GM19397 (cell line): ENCODE data around the gene EXOC6.
"Not testable (repeated sequence)": the region's sequence is repeated elsewhere in the genome, so short reads cannot be mapped to it uniquely, and the experiment has no call there.

ENCODE experiments used
- ATAC-seq: cut with Tn5 transposase; IDR thresholded peaks from one replicate; pipeline ENCODE4 v1.9.1; 2021; ENCODE audit warnings: mild to moderate bottlenecking, moderate library complexity; ENCODE audit not compliant: unreplicated experiment

EXOC6 gene

DNA sequence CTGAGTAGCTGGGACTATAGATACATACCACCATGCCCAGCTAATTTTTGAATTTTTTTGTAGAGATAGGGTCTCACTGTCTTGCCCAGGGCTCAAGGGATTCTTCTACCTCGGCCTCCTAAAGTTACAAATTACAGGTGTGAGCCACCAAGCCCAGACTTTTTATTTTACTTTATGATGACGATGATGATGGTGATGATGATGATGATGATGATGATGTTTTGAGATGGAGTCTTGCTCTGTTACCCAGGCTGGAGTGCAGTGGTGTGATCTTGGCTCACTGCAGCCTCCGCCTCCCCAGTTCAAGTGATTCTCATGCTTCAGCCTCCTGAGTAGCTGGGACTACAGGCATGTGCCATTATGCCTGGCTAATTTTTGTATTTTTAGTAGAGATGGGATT lies 252.8 kb downstream of the EXOC6 start:
- not testable (repeated sequence) for ATAC-seq

GRCh38 chr10:93103953-93104352 lies 255.6 kb downstream of the EXOC6 start:
- no peak for ATAC-seq

DNA sequence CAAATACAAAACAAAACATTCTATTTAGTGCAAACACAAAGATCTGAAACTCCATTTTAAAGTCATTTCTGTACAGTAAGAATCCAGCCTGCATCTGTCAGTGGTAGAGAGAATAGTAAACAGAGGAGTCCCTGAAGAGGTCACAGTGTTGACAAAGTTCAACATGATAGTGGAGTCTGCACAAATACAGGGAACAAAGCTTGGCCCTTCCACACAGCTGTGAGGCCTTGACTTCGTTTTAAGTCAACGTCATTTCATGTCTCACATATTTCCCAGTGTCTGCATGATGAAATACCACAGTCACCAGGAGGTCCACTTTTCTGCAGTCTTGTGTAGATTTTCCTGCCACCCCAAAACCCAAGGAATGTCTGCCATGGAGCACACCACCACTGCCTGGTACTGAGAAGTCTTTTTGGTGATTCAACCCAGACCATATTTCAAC lies 258.3 kb downstream of the EXOC6 start:
- ATAC-seq: no peak
